ENCODE data around the gene MEIS3.

- TF ChIP-seq POLR2A (IDR thresholded peaks at IDR 0.05) (no peak), CTCF (IDR thresholded peaks at IDR 0.05) (no peak), POLR2AphosphoS5 (IDR thresholded peaks at IDR 0.05) (no peak)
Observed at GRCh38 chr19:47381121-47381520, 38.2 kb downstream of the MEIS3 start.
